GM12878 (cell line): Measurements from ENCODE around the gene TPRA1. TPM values are rescaled to one million over a fixed set of nuclear protein-coding genes. Genes with fewer than 3 reads are reported as not detected.

Experiments used
- ATAC-seq: fragments of 200-7000 bp; cut with Tn5 transposase; 3 replicates; pipeline ENCODE4 v1.9.1; 2020; ENCODE audit warnings: mild to moderate bottlenecking, moderate library complexity
- BruUV-seq: library from RNA; stranded (reverse); fragments of 400-500 nt; replicated peaks from 2 replicates; lab custom pipeline; 2021; lab: Mats Ljungman, UMichigan
- CTCF ChIA-PET: fragments of 300-600 bp; sonication (Branson Sonifier 250); formaldehyde crosslinking; extraction: SDS; loops from one replicate; lab custom pipeline; 2021; ENCODE audit warnings: inconsistent platforms; lab: Yijun Ruan, JAX
- POLR2A ChIA-PET: fragments of 350-600 bp; formaldehyde crosslinking; extraction: SDS; loops from one replicate; lab custom pipeline; 2021; ENCODE audit warnings: inconsistent platforms; lab: Charles Lee
- RAD21 ChIA-PET: fragments of 300-600 bp; sonication (Branson Sonifier 250); formaldehyde crosslinking; loops from one replicate; lab custom pipeline; 2023; ENCODE audit warnings: antibody characterized with exemption; ENCODE audit not compliant: unreplicated experiment; lab: Charles Lee
- SMC1A ChIA-PET: fragments of 300-600 bp; sonication (Branson Sonifier 250); formaldehyde crosslinking; loops from one replicate; lab custom pipeline; 2023; ENCODE audit not compliant: unreplicated experiment, uncharacterized antibody; lab: Charles Lee
- DNase-seq: peaks from one replicate; pipeline ENCODE4 v3.0.0-alpha.2; 2011; ENCODE audit warnings: low read depth, low spot score
- FAIRE-seq: peaks from 3 replicates; lab custom pipeline; 2011; peaks lifted over from hg19 to GRCh38; lab: Jason Lieb, UNC
- H2AFZ ChIP-seq: 2 replicates; pipeline ENCODE4 v1.6.0; 2011; ENCODE audit warnings: low read depth, low read length, control low read depth; ENCODE audit not compliant: control insufficient read depth
- H3K27ac ChIP-seq: 2 replicates; pipeline ENCODE4 v1.5.1; 2011; ENCODE audit warnings: control low read depth; ENCODE audit not compliant: control insufficient read depth, insufficient read depth
- H3K27me3 ChIP-seq, 2 experiments: replicated peaks in 1 of 2; 2 replicates each; pipeline versions ENCODE4 v1.6.0 to v1.6.1; 2011; ENCODE audit warnings: low read length in 1 of 2; ENCODE audit not compliant: control insufficient read depth in 2 of 2, insufficient read depth in 2 of 2
- H3K36me3 ChIP-seq, 2 experiments: 2 replicates each; pipeline ENCODE4 v1.5.1; 2011; ENCODE audit warnings: low read length in 1 of 2; ENCODE audit not compliant: control insufficient read depth in 2 of 2, insufficient read depth in 2 of 2
- H3K4me1 ChIP-seq: 2 replicates; pipeline ENCODE4 v1.6.1; 2011; ENCODE audit warnings: mild to moderate bottlenecking, low read length, moderate library complexity, mixed read lengths; ENCODE audit not compliant: control insufficient read depth, insufficient read depth
- H3K4me2 ChIP-seq: 2 replicates; pipeline ENCODE4 v1.6.0; 2011; ENCODE audit warnings: control low read depth; ENCODE audit not compliant: control insufficient read depth, insufficient read depth
- H3K4me3 ChIP-seq: fragments of 200-600 bp; sonication (generic); 2 replicates; pipeline ENCODE4 v1.5.1; 2016
- H3K79me2 ChIP-seq: 2 replicates; pipeline ENCODE4 v1.6.0; 2011; ENCODE audit warnings: low read length; ENCODE audit not compliant: control insufficient read depth, insufficient read depth
- H3K9ac ChIP-seq: 2 replicates; pipeline ENCODE4 v1.8.0; 2011; ENCODE audit warnings: low read length, control low read depth, mixed read lengths; ENCODE audit not compliant: control insufficient read depth, insufficient read depth
- H3K9me3 ChIP-seq: replicated peaks from 3 replicates; pipeline ENCODE4 v1.5.1; 2011; ENCODE audit warnings: mild to moderate bottlenecking, low read length; ENCODE audit not compliant: control insufficient read depth, insufficient read depth
- H4K20me1 ChIP-seq: 2 replicates; pipeline ENCODE4 v1.6.0; 2011; ENCODE audit not compliant: control insufficient read depth, insufficient read depth
- EP300 ChIP-seq, 2 experiments: fragments of 150-350 bp in 1 of 2; IDR thresholded peaks; 2 replicates each; pipeline ENCODE4 v1.6.1; 2011 to 2012; ENCODE audit warnings: low read depth in 2 of 2, low read length in 2 of 2, borderline replicate concordance in 1 of 2, improper control_type of control experiment in 1 of 2, inconsistent platforms in 1 of 2; ENCODE audit not compliant: control insufficient read depth in 1 of 2
- ETV6 ChIP-seq, 2 experiments: fragments of 450-650 bp in 1 of 2; IDR thresholded peaks in 1 of 2; conservative IDR thresholded peaks in 1 of 2; 2 replicates each; pipeline ENCODE4 v1.6.1; 2014; ENCODE audit warnings: antibody characterized with exemption in 1 of 2, borderline replicate concordance in 1 of 2, low read depth in 1 of 2, mild to moderate bottlenecking in 1 of 2, moderate library complexity in 1 of 2
- IRF4 ChIP-seq: IDR thresholded peaks from 2 replicates; pipeline ENCODE4 v1.6.1; 2011; ENCODE audit warnings: low read depth, low read length
- MTA2 ChIP-seq: fragments of 450-650 bp; IDR thresholded peaks from 2 replicates; pipeline ENCODE4 v1.6.1; 2016; ENCODE audit warnings: low read depth, mild to moderate bottlenecking, moderate library complexity
- NR2C1 ChIP-seq: fragments of 450-650 bp; IDR thresholded peaks from 2 replicates; pipeline ENCODE4 v1.6.1; 2017; ENCODE audit warnings: antibody characterized with exemption, mild to moderate bottlenecking, moderate library complexity
- PML ChIP-seq: IDR thresholded peaks from 2 replicates; pipeline ENCODE4 v1.6.1; 2012; ENCODE audit warnings: low read length, inconsistent platforms
- STAT1 ChIP-seq: fragments of 450-650 bp; conservative IDR thresholded peaks from 2 replicates; pipeline ENCODE4 v1.6.1; 2014; ENCODE audit warnings: antibody characterized with exemption, mild to moderate bottlenecking
- ZNF207 ChIP-seq: fragments of 450-650 bp; IDR thresholded peaks from 2 replicates; pipeline ENCODE4 v1.6.1; 2014; ENCODE audit warnings: antibody characterized with exemption, mild to moderate bottlenecking, borderline replicate concordance
- ZNF384 ChIP-seq: IDR thresholded peaks from 2 replicates; pipeline ENCODE4 v1.6.1; 2012; ENCODE audit warnings: low read depth, mild to moderate bottlenecking, low read length, improper control_type of control experiment, borderline replicate concordance
- WGBS: methylation state at CpG from one replicate; pipeline ENCODE4 v1.1.6; 2016; ENCODE audit warnings: low lambda C conversion rate; ENCODE audit not compliant: insufficient replicate concordance, insufficient coverage; ENCODE audit errors: missing lambda C conversion rate; 5-methylcytosine and 5-hydroxymethylcytosine counted together
- in situ Hi-C: fragments of 300-500 bp; cut with MboI; formaldehyde crosslinking; loops from 9 replicates; pipeline ENCODE4 v1.14.3; 2018; ENCODE audit warnings: mixed read lengths
- intact Hi-C: fragments of 100-400 bp; cut with micrococcal nuclease; formaldehyde crosslinking; loops from one replicate; pipeline ENCODE4 v1.14.2; 2022; ENCODE audit not compliant: unreplicated experiment
- polyA plus RNA-seq, 11 experiments: library from polyadenylated mRNA; depleted of rRNA in 4 of 11; unstranded in 6 of 11; stranded (reverse) in 5 of 11; fragments of >200 nt; fragmentation: Nextera tagmentation in 4 of 11; fragmentation: Illumina TruSeq in 1 of 11; extraction: Ambion mirVana in 4 of 11; extraction: Trizol in 1 of 11; gene quantifications; 1 replicate in 1 of 11; 2 replicates in 10 of 11; pipeline versions ENCODE4 v1.2.1 to v1.2.3, GENCODE V29; 2011 to 2016; ENCODE audit warnings: inconsistent platforms in 2 of 11, missing spikeins in 2 of 11, low read depth in 1 of 11
- total RNA-seq, 4 experiments: library from RNA; depleted of rRNA in 3 of 4; stranded (reverse); fragments of >200 nt in 3 of 4; fragmentation: Illumina TruSeq in 1 of 4; extraction: Trizol in 1 of 4; gene quantifications; 2 replicates each; pipeline versions ENCODE4 v1.2.1 to v1.2.3, GENCODE V29; 2013 to 2021
- TF ChIP-seq, protein P1 (sequence below), 3 experiments: IDR thresholded peaks in 2 of 3; conservative IDR thresholded peaks in 1 of 3; 2 replicates each; pipeline ENCODE4 v1.5.1; 2011; ENCODE audit warnings: low read depth in 3 of 3, low read length in 3 of 3, mild to moderate bottlenecking in 3 of 3, control low read depth in 2 of 3, moderate library complexity in 2 of 3, inconsistent platforms in 1 of 3, mixed read lengths in 1 of 3; ENCODE audit not compliant: control insufficient read depth in 2 of 3, insufficient read depth in 1 of 3; ENCODE audit errors: extremely low read depth in 1 of 3
- TF ChIP-seq, protein P2 (sequence below): fragments of 450-650 bp; formaldehyde crosslinking; IDR thresholded peaks from 2 replicates; pipeline ENCODE4 v1.4.0; 2020; ENCODE audit warnings: mild to moderate bottlenecking, moderate library complexity
- TF ChIP-seq, protein P3 (sequence below): IDR thresholded peaks from 2 replicates; pipeline ENCODE4 v1.6.1; 2012; ENCODE audit warnings: mild to moderate bottlenecking, low read depth, low read length

Gene TPRA1
- total and polyA plus RNA-seq, 10 of the 15 experiments (the other 5 are each of a cell fraction or from before 2014, with no cell fraction given), result 1.8 to 39.6 (median 26.6) TPM

DNA sequence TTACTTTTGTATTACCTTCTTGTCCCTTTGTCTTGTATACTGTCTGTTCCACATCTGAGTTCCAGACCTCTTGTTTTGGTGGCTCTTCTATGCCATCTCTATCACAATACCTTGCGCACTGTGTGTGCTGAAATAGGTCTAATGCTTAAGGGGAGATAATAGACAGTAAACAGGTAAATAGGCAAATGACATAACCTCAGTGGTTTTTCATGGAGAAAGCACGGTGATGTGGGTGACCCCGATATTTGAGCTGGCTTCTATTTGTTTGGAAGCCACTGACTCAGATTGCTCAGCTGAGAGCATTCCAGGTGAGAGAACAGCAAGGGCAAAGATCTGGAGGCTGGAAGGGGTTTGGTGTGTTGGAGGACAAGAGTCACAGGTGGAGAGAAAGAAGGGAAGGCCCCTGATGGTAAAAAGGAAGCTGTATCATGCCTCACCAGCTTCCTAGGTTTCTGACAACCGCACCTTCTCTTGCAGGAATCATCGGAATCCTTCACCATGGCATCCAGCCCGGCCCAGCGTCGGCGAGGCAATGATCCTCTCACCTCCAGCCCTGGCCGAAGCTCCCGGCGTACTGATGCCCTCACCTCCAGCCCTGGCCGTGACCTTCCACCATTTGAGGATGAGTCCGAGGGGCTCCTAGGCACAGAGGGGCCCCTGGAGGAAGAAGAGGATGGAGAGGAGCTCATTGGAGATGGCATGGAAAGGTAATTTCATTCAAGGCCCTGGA, 8.5 kb upstream of the TPRA1 start:
- CTCF ChIA-PET, result interaction anchor here (0.6 to 4.5 kb wide), 6 partner anchors 12 to 195 kb away, joined by 3 to 33 read pairs (median 3); no protein-coding TSS in a partner anchor
- DNase-seq (no peak), FAIRE-seq (no peak), ATAC-seq (no peak)
- Histone ChIP-seq H3K9ac (peak overlapping the region; percentile 99), H3K4me1 (peaks cover 18% of the 10 kb centered on the region), H3K27me3 (no peaks in the 10 kb centered on the region), H4K20me1 (no peaks in the 10 kb centered on the region), H3K9me3 (no peaks in the 10 kb centered on the region), H2AFZ (no peak overlapping the region; the same call in 1 of the 2 replicates), H3K4me2 (peak overlapping the region; percentile 72), H3K27ac (peak overlapping the region; percentile 91), H3K36me3 (peaks cover 4 to 15% of the 10 kb centered on the region in 2 experiments), H3K79me2 (peaks cover 55% of the 10 kb centered on the region), H3K4me3 (peak overlapping the region; percentile 94)
- in situ Hi-C loops (no loop called here), intact Hi-C loops (loop anchor here (5.0 kb wide), 1 partner anchor 153 kb away; no protein-coding TSS in a partner anchor)
- POLR2A ChIA-PET, result interaction anchor here (0.6 to 3.5 kb wide), 4 partner anchors 9 to 155 kb away, joined by 4 to 39 read pairs (median 4); no protein-coding TSS in a partner anchor
- RAD21 ChIA-PET, result interaction anchor here (1.4 to 3.0 kb wide), 4 partner anchors 7 to 245 kb away, joined by 3 to 11 read pairs (median 6); no protein-coding TSS in a partner anchor
- WGBS, result 30% methylated on average over 14 of the region's 14 CpGs
- no TSS peak for BruUV-seq
- SMC1A ChIA-PET, result interaction anchor here (0.7 to 2.0 kb wide), 6 partner anchors 10 to 154 kb away, joined by 3 to 9 read pairs (median 3); no protein-coding TSS in a partner anchor
- no peak for TF ChIP-seq PML
- no peak for TF ChIP-seq ZNF207
- TF ChIP-seq, protein P1, sequence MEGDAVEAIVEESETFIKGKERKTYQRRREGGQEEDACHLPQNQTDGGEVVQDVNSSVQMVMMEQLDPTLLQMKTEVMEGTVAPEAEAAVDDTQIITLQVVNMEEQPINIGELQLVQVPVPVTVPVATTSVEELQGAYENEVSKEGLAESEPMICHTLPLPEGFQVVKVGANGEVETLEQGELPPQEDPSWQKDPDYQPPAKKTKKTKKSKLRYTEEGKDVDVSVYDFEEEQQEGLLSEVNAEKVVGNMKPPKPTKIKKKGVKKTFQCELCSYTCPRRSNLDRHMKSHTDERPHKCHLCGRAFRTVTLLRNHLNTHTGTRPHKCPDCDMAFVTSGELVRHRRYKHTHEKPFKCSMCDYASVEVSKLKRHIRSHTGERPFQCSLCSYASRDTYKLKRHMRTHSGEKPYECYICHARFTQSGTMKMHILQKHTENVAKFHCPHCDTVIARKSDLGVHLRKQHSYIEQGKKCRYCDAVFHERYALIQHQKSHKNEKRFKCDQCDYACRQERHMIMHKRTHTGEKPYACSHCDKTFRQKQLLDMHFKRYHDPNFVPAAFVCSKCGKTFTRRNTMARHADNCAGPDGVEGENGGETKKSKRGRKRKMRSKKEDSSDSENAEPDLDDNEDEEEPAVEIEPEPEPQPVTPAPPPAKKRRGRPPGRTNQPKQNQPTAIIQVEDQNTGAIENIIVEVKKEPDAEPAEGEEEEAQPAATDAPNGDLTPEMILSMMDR (IDR thresholded peaks at IDR 0.05 in 2 of 3, conservative IDR thresholded peaks at IDR 0.05 in 1 of 3; ENCODE audit: control insufficient read depth in 2 of 3, extremely low read depth in 1 of 3, insufficient read depth in 1 of 3, low read depth in 3 of 3, low read length in 3 of 3), result no peak
- TF ChIP-seq, protein P2, sequence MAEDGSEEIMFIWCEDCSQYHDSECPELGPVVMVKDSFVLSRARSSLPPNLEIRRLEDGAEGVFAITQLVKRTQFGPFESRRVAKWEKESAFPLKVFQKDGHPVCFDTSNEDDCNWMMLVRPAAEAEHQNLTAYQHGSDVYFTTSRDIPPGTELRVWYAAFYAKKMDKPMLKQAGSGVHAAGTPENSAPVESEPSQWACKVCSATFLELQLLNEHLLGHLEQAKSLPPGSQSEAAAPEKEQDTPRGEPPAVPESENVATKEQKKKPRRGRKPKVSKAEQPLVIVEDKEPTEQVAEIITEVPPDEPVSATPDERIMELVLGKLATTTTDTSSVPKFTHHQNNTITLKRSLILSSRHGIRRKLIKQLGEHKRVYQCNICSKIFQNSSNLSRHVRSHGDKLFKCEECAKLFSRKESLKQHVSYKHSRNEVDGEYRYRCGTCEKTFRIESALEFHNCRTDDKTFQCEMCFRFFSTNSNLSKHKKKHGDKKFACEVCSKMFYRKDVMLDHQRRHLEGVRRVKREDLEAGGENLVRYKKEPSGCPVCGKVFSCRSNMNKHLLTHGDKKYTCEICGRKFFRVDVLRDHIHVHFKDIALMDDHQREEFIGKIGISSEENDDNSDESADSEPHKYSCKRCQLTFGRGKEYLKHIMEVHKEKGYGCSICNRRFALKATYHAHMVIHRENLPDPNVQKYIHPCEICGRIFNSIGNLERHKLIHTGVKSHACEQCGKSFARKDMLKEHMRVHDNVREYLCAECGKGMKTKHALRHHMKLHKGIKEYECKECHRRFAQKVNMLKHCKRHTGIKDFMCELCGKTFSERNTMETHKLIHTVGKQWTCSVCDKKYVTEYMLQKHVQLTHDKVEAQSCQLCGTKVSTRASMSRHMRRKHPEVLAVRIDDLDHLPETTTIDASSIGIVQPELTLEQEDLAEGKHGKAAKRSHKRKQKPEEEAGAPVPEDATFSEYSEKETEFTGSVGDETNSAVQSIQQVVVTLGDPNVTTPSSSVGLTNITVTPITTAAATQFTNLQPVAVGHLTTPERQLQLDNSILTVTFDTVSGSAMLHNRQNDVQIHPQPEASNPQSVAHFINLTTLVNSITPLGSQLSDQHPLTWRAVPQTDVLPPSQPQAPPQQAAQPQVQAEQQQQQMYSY (CRISPR knock-in tag), result no peak
- TF ChIP-seq MTA2, result no peak
- no peak for TF ChIP-seq ZNF384
- no peak for TF ChIP-seq IRF4
- TF ChIP-seq, protein P3, sequence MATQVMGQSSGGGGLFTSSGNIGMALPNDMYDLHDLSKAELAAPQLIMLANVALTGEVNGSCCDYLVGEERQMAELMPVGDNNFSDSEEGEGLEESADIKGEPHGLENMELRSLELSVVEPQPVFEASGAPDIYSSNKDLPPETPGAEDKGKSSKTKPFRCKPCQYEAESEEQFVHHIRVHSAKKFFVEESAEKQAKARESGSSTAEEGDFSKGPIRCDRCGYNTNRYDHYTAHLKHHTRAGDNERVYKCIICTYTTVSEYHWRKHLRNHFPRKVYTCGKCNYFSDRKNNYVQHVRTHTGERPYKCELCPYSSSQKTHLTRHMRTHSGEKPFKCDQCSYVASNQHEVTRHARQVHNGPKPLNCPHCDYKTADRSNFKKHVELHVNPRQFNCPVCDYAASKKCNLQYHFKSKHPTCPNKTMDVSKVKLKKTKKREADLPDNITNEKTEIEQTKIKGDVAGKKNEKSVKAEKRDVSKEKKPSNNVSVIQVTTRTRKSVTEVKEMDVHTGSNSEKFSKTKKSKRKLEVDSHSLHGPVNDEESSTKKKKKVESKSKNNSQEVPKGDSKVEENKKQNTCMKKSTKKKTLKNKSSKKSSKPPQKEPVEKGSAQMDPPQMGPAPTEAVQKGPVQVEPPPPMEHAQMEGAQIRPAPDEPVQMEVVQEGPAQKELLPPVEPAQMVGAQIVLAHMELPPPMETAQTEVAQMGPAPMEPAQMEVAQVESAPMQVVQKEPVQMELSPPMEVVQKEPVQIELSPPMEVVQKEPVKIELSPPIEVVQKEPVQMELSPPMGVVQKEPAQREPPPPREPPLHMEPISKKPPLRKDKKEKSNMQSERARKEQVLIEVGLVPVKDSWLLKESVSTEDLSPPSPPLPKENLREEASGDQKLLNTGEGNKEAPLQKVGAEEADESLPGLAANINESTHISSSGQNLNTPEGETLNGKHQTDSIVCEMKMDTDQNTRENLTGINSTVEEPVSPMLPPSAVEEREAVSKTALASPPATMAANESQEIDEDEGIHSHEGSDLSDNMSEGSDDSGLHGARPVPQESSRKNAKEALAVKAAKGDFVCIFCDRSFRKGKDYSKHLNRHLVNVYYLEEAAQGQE, result no peak
- no peak for TF ChIP-seq NR2C1
- no peak for TF ChIP-seq STAT1
- no peak for TF ChIP-seq EP300 (IDR thresholded peaks at IDR 0.05; ENCODE audit: borderline replicate concordance in 1 of 2, control insufficient read depth in 1 of 2, low read depth in 2 of 2, low read length in 2 of 2)
- TF ChIP-seq ETV6 (conservative IDR thresholded peaks at IDR 0.05 in 1 of 2, IDR thresholded peaks at IDR 0.05 in 1 of 2; ENCODE audit: borderline replicate concordance in 1 of 2, low read depth in 1 of 2), result no peak
